Measurements from ENCODE around the gene HEATR9.

- TF ChIP-seq CTCF (IDR thresholded peaks at IDR 0.05): no peak
- TF ChIP-seq POLR2A (IDR thresholded peaks at IDR 0.05): no peak
These were observed 2.5 kb upstream of the HEATR9 start for GRCh38 chr17:35870906-35871819.
